Tibial nerve (tissue), 4 donors: ENCODE results near the gene BAZ2A.

ENCODE experiments used
- EP300 ChIP-seq, 2 donors: sonication (generic); formaldehyde crosslinking; IDR thresholded peaks; one replicate each; pipeline ENCODE4 v1.6.1; 2017; ENCODE audit warnings: antibody characterized with exemption in 2 of 2, mild to moderate bottlenecking in 1 of 2
- POLR2A ChIP-seq, 2 donors: fragments of 450-650 bp; IDR thresholded peaks; one replicate each; pipeline ENCODE4 v1.6.1; 2017; ENCODE audit warnings: antibody characterized with exemption in 2 of 2, mild to moderate bottlenecking in 2 of 2, moderate library complexity in 2 of 2
- TF ChIP-seq, protein P1 (sequence below), 5 experiments: fragments of 200-600 bp in 3 of 5; fragments of 450-650 bp in 2 of 5; sonication (generic) in 3 of 5; IDR thresholded peaks; one replicate each; pipeline ENCODE4 v1.5.1; 2016 to 2019; ENCODE audit warnings: antibody characterized with exemption in 5 of 5, mild to moderate bottlenecking in 3 of 5, moderate library complexity in 2 of 5

GRCh38 chr12:56551070-56551469 lies 79.1 kb downstream of the BAZ2A start:
- TF ChIP-seq, protein P1, sequence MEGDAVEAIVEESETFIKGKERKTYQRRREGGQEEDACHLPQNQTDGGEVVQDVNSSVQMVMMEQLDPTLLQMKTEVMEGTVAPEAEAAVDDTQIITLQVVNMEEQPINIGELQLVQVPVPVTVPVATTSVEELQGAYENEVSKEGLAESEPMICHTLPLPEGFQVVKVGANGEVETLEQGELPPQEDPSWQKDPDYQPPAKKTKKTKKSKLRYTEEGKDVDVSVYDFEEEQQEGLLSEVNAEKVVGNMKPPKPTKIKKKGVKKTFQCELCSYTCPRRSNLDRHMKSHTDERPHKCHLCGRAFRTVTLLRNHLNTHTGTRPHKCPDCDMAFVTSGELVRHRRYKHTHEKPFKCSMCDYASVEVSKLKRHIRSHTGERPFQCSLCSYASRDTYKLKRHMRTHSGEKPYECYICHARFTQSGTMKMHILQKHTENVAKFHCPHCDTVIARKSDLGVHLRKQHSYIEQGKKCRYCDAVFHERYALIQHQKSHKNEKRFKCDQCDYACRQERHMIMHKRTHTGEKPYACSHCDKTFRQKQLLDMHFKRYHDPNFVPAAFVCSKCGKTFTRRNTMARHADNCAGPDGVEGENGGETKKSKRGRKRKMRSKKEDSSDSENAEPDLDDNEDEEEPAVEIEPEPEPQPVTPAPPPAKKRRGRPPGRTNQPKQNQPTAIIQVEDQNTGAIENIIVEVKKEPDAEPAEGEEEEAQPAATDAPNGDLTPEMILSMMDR (IDR thresholded peaks at IDR 0.05): no peak
- no peak for TF ChIP-seq POLR2A (IDR thresholded peaks at IDR 0.05)
- no peak for TF ChIP-seq EP300 (IDR thresholded peaks at IDR 0.05)
